ENCODE results near the gene PCDHGB3. TPM values are rescaled to one million over a fixed set of nuclear protein-coding genes. Genes with fewer than 3 reads are reported as not detected.
"Not testable (repeated sequence)": the region's sequence is repeated elsewhere in the genome, so short reads cannot be mapped to it uniquely, and the experiment has no call there.

PCDHGB3 gene
- total RNA-seq, 1 donor from 2014 or later: 0.46 TPM

- peak within 1 kb of the TSS; percentile 55 for H3K4me3 Mint-ChIP-seq (ENCODE audit: low read depth)
- H3K9me3 Mint-ChIP-seq: peaks cover 23% of the 10 kb centered on the region
- DNase-seq (ENCODE audit: low spot score); H3K27ac Mint-ChIP-seq; H3K4me1 Mint-ChIP-seq (ENCODE audit: low read depth): not testable (repeated sequence)
- peaks cover 10% of the 10 kb centered on the region for H3K36me3 Mint-ChIP-seq (ENCODE audit: low read depth)
- peaks cover 40% of the 10 kb centered on the region for H3K27me3 Mint-ChIP-seq (ENCODE audit: low read depth)
- intact Hi-C loops (cut with micrococcal nuclease): loop anchor here (5.0 kb wide), 1 partner anchor 171 kb away; no protein-coding TSS in a partner anchor
These were observed 37.9 kb downstream of the PCDHGB3 start, which contains the start of gene PCDHGB6 for GRCh38 chr5:141407790-141408505. Gene PCDHGB6, plus strand, starts transcription at chr5:141408021. Its CDS starts 182 bp downstream, at chr5:141408203.

DNA sequence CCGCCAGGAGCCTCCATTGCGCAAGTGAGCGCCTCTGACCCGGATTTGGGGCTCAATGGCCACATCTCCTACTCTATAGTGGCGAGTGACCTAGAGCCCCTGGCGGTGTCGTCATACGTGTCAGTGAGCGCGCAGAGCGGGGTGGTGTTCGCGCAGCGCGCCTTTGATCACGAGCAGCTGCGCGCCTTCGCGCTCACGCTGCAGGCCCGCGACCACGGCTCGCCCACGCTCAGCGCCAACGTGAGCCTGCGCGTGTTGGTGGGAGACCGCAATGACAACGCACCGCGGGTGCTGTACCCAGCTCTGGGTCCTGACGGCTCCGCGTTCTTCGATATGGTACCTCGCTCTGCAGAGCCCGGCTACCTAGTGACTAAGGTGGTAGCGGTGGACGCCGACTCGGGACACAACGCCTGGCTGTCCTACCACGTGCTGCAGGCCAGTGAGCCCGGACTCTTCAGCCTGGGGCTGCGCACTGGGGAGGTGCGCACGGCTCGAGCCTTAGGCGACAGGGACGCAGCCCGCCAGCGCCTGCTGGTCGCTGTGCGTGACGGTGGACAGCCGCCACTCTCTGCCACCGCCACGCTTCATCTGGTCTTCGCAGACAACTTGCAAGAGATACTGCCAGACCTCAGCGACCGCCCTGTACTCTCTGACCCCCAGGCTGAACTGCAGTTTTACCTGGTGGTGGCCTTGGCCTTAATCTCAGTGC, 39.7 kb downstream of the PCDHGB3 start:
- intact Hi-C loops (cut with micrococcal nuclease): loop anchor here (5.0 kb wide), 1 partner anchor 172 kb away; no protein-coding TSS in a partner anchor
- DNase-seq (ENCODE audit: low spot score): no peak
- Mint-ChIP-seq H3K27me3 (ENCODE audit: low read depth) (peaks cover 51% of the 10 kb centered on the region), H3K4me3 (ENCODE audit: low read depth) (no peak overlapping the region), H3K4me1 (ENCODE audit: low read depth) (peaks cover 16% of the 10 kb centered on the region), H3K36me3 (ENCODE audit: low read depth) (peaks cover 13% of the 10 kb centered on the region), H3K9me3 (peaks cover 24% of the 10 kb centered on the region), H3K27ac (no peak overlapping the region)

DNA sequence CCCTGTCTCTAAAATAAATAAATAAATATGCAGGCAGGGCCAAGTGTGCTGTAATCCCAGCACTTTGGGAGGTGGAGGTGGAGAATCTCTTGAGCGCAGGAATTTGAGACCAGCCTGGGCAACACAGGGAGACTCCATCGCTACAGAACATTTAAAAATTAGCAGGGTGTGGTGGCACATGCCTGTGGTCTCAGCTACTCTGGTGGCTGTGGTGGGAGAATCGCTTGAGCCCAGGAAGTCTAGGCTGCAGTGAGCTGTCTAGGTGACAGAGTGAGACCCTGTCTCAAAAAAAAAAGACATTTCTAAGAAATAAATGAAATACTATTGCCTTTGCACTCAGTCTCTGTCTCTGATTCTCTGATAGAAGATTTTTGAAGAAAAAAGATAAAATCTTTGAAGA, 41.5 kb downstream of the PCDHGB3 start:
- DNase-seq (ENCODE audit: low spot score): no peak
- peaks cover 61% of the 10 kb centered on the region for H3K27me3 Mint-ChIP-seq (ENCODE audit: low read depth)
- intact Hi-C loops (cut with micrococcal nuclease): no loop called here
- H3K4me3 Mint-ChIP-seq (ENCODE audit: low read depth): no peak overlapping the region
- H3K9me3 Mint-ChIP-seq: peaks cover 24% of the 10 kb centered on the region
- peaks cover 13% of the 10 kb centered on the region for H3K36me3 Mint-ChIP-seq (ENCODE audit: low read depth)
- peaks cover 16% of the 10 kb centered on the region for H3K4me1 Mint-ChIP-seq (ENCODE audit: low read depth)
- no peak overlapping the region for H3K27ac Mint-ChIP-seq

DNA sequence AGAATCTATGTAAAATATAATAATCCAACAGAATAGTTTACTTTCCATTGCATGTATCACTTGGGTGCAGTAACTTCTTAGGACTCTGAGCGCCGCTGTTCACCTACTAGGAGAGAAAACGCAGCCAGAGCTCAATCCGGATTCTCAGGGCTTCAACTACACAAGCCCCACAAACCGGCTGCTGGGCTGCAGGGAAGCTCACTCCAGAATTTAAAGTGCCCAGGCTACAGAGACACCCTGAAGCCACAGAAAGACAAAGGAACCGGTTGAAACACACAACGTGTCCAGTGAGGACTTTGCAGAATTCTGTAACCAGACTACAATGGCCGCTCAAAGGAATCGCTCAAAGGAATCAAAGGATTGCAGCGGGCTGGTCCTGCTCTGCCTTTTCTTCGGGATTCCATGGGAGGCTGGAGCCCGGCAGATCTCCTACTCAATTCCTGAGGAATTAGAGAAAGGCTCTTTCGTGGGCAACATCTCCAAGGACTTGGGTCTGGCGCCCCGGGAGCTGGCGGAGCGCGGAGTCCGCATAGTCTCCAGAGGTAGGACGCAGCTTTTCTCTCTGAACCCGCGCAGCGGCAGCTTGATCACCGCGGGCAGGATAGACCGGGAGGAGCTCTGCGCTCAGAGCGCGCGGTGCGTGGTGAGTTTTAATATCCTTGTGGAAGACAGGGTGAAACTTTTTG, 43.0 kb downstream of the PCDHGB3 start, which contains the start of gene PCDHGA10:
Gene PCDHGA10, plus strand, starts transcription at position 134 of the 686 bp plus-strand sequence. Its CDS starts 189 bp downstream, at position 323.
- H3K9me3 Mint-ChIP-seq: peaks cover 18% of the 10 kb centered on the region
- H3K4me3 Mint-ChIP-seq (ENCODE audit: low read depth): peak within 1 kb of the TSS; percentile 82
- H3K36me3 Mint-ChIP-seq (ENCODE audit: low read depth): peaks cover 16% of the 10 kb centered on the region
- no peak within 1 kb of the TSS for H3K27ac Mint-ChIP-seq
- intact Hi-C loops (cut with micrococcal nuclease): loop anchor here (2.0 kb wide), 1 partner anchor 100 kb away; no protein-coding TSS in a partner anchor
- peaks cover 18% of the 10 kb centered on the region for H3K4me1 Mint-ChIP-seq (ENCODE audit: low read depth)
- peaks cover 60% of the 10 kb centered on the region for H3K27me3 Mint-ChIP-seq (ENCODE audit: low read depth)
- DNase-seq (ENCODE audit: low spot score): no peak

DNA sequence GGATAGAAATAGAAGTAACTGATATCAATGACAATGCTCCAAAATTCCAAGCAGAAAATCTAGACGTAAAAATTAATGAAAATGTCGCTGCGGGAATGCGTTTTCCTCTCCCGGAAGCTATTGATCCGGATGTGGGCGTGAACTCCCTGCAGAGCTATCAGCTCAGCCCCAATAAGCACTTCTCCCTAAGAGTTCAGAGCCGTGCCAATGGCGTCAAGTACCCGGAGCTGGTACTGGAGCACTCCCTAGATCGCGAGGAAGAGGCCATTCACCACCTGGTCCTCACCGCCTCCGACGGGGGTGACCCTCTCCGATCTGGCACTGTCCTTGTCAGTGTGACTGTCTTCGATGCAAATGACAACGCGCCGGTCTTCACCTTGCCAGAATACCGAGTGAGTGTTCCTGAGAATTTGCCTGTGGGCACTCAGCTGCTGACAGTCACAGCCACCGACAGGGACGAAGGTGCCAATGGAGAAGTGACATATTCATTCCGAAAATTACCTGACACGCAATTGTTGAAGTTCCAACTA, 43.6 kb downstream of the PCDHGB3 start:
- peaks cover 16% of the 10 kb centered on the region for H3K36me3 Mint-ChIP-seq (ENCODE audit: low read depth)
- H3K4me3 Mint-ChIP-seq (ENCODE audit: low read depth): peak overlapping the region; percentile 82
- H3K27ac Mint-ChIP-seq: no peak overlapping the region
- DNase-seq (ENCODE audit: low spot score): no peak
- intact Hi-C loops (cut with micrococcal nuclease): loop anchor here (2.0 kb wide), 1 partner anchor 99 kb away; no protein-coding TSS in a partner anchor
- peaks cover 62% of the 10 kb centered on the region for H3K27me3 Mint-ChIP-seq (ENCODE audit: low read depth)
- H3K4me1 Mint-ChIP-seq (ENCODE audit: low read depth): peaks cover 19% of the 10 kb centered on the region
- H3K9me3 Mint-ChIP-seq: peaks cover 21% of the 10 kb centered on the region

- H3K27ac Mint-ChIP-seq; intact Hi-C loops (cut with micrococcal nuclease); DNase-seq (ENCODE audit: low spot score): not testable (repeated sequence)
- H3K4me3 Mint-ChIP-seq (ENCODE audit: low read depth): peak overlapping the region; percentile 17
- peaks cover 59% of the 10 kb centered on the region for H3K27me3 Mint-ChIP-seq (ENCODE audit: low read depth)
- peaks cover 19% of the 10 kb centered on the region for H3K4me1 Mint-ChIP-seq (ENCODE audit: low read depth)
- H3K36me3 Mint-ChIP-seq (ENCODE audit: low read depth): peaks cover 12% of the 10 kb centered on the region
- peaks cover 21% of the 10 kb centered on the region for H3K9me3 Mint-ChIP-seq
These were observed 44.7 kb downstream of the PCDHGB3 start for GRCh38 chr5:141414548-141415274.

DNA sequence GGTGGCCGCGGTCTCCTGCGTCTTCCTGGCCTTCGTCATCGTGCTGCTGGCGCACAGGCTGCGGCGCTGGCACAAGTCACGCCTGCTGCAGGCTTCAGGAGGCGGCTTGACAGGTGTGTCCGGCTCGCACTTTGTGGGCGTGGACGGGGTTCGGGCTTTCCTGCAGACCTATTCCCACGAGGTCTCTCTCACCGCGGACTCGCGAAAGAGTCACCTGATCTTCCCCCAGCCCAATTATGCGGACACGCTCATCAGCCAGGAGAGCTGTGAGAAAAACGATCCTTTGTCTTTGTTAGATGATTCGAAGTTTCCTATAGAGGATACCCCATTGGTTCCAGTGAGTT, 45.2 kb downstream of the PCDHGB3 start:
- H3K36me3 Mint-ChIP-seq (ENCODE audit: low read depth): peaks cover 12% of the 10 kb centered on the region
- DNase-seq (ENCODE audit: low spot score); H3K4me3 Mint-ChIP-seq (ENCODE audit: low read depth); H3K27ac Mint-ChIP-seq; intact Hi-C loops (cut with micrococcal nuclease): not testable (repeated sequence)
- peaks cover 19% of the 10 kb centered on the region for H3K4me1 Mint-ChIP-seq (ENCODE audit: low read depth)
- H3K27me3 Mint-ChIP-seq (ENCODE audit: low read depth): peaks cover 61% of the 10 kb centered on the region
- peaks cover 19% of the 10 kb centered on the region for H3K9me3 Mint-ChIP-seq

GRCh38 chr5:141417494-141418172, 47.6 kb downstream of the PCDHGB3 start, which contains the start of gene PCDHGB7:
Gene PCDHGB7, plus strand, starts transcription at chr5:141417677. Its CDS starts 183 bp downstream, at chr5:141417860.
- DNase-seq (ENCODE audit: low spot score); H3K36me3 Mint-ChIP-seq (ENCODE audit: low read depth); intact Hi-C loops (cut with micrococcal nuclease); H3K27ac Mint-ChIP-seq: not testable (repeated sequence)
- Mint-ChIP-seq H3K4me3 (ENCODE audit: low read depth) (peak within 1 kb of the TSS; percentile 57), H3K4me1 (ENCODE audit: low read depth) (peaks cover 24% of the 10 kb centered on the region), H3K27me3 (ENCODE audit: low read depth) (peaks cover 75% of the 10 kb centered on the region), H3K9me3 (peaks cover 27% of the 10 kb centered on the region)

DNA sequence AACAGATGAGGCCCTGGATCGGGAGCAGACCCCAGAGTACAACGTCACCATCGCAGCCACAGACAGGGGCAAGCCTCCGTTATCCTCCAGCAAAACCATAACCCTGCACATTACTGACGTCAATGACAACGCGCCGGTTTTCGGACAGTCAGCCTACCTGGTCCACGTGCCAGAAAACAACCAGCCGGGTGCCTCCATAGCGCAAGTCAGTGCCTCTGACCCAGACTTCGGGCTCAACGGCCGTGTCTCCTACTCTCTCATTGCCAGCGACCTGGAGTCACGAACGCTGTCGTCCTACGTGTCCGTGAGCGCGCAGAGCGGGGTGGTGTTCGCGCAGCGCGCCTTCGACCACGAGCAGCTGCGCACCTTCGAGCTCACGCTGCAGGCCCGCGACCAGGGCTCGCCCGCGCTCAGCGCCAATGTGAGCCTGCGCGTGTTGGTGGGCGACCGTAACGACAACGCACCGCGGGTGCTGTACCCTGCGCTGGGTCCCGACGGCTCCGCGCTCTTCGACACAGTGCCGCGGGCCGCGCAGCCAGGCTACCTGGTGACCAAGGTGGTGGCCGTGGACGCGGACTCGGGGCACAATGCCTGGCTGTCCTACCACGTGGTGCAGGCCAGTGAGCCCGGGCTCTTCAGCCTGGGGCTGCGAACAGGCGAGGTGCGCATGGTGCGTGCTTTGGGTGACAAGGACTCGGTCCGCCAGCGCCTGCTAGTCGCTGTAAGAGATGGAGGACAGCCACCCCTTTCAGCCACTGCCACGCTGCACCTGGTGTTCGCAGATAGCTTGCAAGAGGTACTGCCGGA, 49.2 kb downstream of the PCDHGB3 start:
- peaks cover 7% of the 10 kb centered on the region for H3K36me3 Mint-ChIP-seq (ENCODE audit: low read depth)
- no peak for DNase-seq (ENCODE audit: low spot score)
- H3K4me3 Mint-ChIP-seq (ENCODE audit: low read depth): no peak overlapping the region
- H3K27me3 Mint-ChIP-seq (ENCODE audit: low read depth): peaks cover 68% of the 10 kb centered on the region
- H3K27ac Mint-ChIP-seq: no peak overlapping the region
- intact Hi-C loops (cut with micrococcal nuclease): no loop called here
- peaks cover 14% of the 10 kb centered on the region for H3K4me1 Mint-ChIP-seq (ENCODE audit: low read depth)
- H3K9me3 Mint-ChIP-seq: peaks cover 22% of the 10 kb centered on the region

- H3K27me3 Mint-ChIP-seq (ENCODE audit: low read depth): peaks cover 63% of the 10 kb centered on the region
- no peak within 1 kb of the TSS for H3K27ac Mint-ChIP-seq
- DNase-seq (ENCODE audit: low spot score): no peak
- H3K9me3 Mint-ChIP-seq: peaks cover 19% of the 10 kb centered on the region
- H3K4me3 Mint-ChIP-seq (ENCODE audit: low read depth): peak within 1 kb of the TSS; percentile 81
- intact Hi-C loops (cut with micrococcal nuclease): loop anchor here (2.0 to 5.0 kb wide), 4 partner anchors 56 to 144 kb away; partner anchors contain the start of genes PCDHGA2, PCDHGA4, PCDHGB2 and PCDHGC3
- H3K36me3 Mint-ChIP-seq (ENCODE audit: low read depth): peaks cover 7% of the 10 kb centered on the region
- H3K4me1 Mint-ChIP-seq (ENCODE audit: low read depth): peaks cover 10% of the 10 kb centered on the region
These were observed 50.9 kb downstream of the PCDHGB3 start, which contains the start of gene PCDHGA11 for GRCh38 chr5:141420855-141421488. Gene PCDHGA11, plus strand, starts transcription at chr5:141421051. Its CDS starts 177 bp downstream, at chr5:141421228.

Data from activated T-helper 2 cell treated with anti-CD3 and anti-CD28 coated beads, Interferon-gamma antibody, Interleukin-2, Interleukin-4, amounts not matched to agents 10 μg/mL and 5 μg/mL and 100 μg/mL, durations not matched to agents 14 hours and 24 hours and 36 hours (primary cell).